HG03135 (cell line): ENCODE data around the gene ZNF835.
"Not testable (repeated sequence)": the region's sequence is repeated elsewhere in the genome, so short reads cannot be mapped to it uniquely, and the experiment has no call there.

Experiments used
- ATAC-seq: cut with Tn5 transposase; IDR thresholded peaks from one replicate; pipeline ENCODE4 v1.9.1; 2021; ENCODE audit warnings: mild to moderate bottlenecking, moderate library complexity; ENCODE audit not compliant: unreplicated experiment

Gene ZNF835

GRCh38 chr19:56671613-56671994 lies at the start of gene ZNF835:
Gene ZNF835, minus strand, starts transcription at chr19:56671757. Its CDS starts 6,559 bp downstream, at chr19:56665198.
- no peak for ATAC-seq

DNA sequence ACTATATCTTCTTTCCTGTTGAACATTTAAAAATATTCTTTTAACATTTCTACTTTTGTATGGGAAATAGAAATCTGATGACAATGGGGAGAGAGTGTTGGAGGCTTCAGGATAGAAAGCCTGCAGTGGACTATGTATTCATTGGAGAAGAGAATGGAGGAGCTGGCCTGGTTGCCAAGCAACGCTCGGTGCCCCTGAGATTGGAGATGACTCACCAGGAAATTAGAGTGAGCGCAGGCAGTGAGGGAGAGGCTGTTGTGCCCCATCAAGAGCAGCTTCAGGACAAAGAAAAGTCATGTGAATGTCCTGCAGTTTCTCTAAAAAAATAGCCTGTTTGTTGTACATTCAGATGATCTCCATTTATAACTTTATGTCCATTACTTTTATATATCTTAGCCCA lies 48.7 kb upstream of the ZNF835 start:
- no peak for ATAC-seq

- ATAC-seq = no peak
These were observed 46.7 kb upstream of the ZNF835 start for GRCh38 chr19:56718231-56718630.

- no peak for ATAC-seq
These were observed 41.2 kb upstream of the ZNF835 start for GRCh38 chr19:56712611-56713276.

- no peak for ATAC-seq
These were observed 38.9 kb upstream of the ZNF835 start for GRCh38 chr19:56710437-56710836.

GRCh38 chr19:56707821-56708220 lies 36.3 kb upstream of the ZNF835 start:
- no peak for ATAC-seq

DNA sequence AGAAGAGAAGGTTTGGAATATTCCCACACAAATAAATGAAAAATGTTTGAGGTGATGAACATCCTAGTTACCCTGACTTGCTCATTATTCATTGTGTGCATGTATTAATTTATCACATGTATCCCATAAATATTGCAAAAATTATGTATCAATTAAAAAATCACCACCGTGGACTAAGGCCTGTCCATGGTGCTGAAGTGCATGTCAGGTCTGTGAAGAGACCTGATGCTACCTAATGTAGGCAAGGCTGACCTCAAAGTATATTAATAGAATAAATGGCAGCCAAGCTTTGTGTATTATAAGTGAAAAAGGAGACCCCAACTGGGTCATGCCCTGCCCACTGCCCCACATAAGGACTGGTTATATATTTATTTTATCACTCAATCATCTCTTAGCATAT lies 34.4 kb upstream of the ZNF835 start:
- ATAC-seq = no peak

DNA sequence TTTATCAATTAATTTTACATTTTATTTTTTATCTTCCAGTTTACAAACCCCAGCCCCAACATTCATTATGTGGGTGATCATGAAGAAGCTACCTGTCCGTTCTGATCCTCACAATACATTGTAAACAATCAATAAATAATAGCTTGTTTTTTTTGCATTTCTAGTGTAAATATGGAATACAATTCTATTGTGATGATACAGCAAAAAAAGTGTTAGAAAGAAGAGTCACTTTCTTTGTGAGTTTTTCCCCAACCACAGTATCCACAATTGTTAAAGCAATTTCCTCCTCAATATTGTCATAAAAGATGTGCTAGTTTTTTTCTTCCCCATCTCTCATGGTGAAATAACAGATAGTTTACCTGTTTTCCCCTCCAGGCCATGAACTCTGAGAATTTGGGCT lies 30.3 kb upstream of the ZNF835 start:
- ATAC-seq = no peak

GRCh38 chr19:56699552-56699951 lies 28.0 kb upstream of the ZNF835 start:
- ATAC-seq = no peak

DNA sequence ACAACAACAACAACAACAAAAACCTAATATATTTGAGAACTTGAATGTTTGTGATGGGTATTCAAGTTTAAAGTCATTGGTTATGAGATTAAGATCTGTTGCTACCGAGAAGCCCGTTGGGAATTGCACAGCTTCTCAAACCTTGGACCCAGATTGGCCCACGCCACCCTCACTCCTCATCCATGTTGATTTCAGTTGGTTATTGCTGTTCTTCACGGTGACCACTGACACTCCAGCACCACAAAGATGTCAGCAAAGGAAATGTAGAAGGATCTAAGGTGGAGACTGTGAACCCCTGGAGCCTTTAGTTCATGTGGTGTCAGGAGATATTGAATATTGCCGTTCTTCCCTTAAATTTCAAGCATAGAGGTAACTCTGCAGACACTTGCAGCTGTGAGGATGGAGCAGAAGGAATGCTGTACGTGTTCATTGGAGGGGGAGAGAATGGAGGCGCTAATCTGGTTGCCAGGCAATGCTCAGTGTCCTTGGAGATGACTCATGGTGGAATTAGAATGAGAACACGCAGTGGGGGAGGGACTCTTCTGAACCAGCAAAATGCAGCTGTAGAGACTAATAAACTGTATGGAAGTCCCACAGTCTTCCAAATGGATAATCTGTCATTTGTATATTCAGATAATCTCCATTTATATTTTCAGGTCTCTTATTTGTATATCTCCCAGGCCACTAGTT lies 20.8 kb upstream of the ZNF835 start:
- no peak for ATAC-seq

DNA sequence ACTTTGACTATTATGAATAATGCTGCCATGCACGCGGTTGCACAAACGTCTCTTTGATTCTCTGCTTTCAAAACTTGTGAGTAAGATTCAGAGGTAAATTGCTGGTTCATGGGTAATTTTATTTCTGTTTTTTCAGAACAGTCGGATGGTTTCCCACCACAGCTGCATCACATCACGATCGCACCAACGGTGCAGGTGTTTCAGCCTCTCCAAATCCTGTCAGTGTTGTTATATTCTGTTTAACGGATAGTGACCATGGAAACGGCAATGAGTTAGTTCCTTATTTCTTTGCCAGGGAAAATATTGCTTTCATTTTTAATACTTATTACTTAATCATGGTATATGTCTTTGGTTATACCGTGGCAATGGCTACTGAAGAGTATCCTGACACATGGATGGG lies 19.1 kb upstream of the ZNF835 start:
- no peak for ATAC-seq

GRCh38 chr19:56689198-56689597 lies 17.6 kb upstream of the ZNF835 start:
- ATAC-seq = no peak

GRCh38 chr19:56687031-56687430 lies 15.5 kb upstream of the ZNF835 start:
- no peak for ATAC-seq

DNA sequence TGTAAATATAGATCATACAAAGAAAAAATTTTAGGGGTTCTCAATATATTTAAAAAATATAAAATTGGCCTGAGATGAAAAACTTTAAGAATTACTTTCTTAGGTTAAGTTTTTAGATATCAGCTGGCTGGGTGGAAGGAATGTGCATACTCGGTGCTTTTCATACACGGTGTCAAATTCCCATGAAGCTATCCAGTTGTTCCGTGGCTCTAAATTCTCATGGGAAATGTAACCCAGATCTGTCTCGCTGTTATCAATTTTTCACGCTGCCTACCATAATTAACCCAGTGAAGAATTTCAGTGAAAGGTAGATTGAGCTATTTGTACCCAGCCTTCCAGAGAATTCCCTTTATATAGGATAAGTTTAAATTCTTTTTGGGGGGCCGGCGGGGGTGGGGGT lies 11.6 kb upstream of the ZNF835 start:
- ATAC-seq = no peak

DNA sequence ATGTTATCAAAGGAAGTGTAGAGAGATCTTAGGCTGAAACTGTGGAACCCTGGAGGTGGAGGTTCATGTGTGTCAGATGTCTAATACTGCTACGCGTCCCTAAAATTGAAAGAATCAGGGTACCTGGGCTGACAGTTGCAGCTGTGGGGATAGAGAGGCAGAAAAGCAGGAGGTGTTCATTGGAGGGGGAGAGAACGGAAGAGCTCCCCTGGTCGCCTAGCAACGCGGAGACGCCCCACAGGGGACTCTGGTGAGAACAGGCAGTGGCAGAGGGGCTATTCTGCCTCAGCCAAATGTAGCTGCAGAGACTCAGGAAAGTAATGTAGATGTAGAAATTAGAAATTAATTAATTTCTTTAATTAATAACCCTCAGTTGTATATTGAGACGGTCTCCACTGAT lies 10.1 kb upstream of the ZNF835 start:
- ATAC-seq = no peak

DNA sequence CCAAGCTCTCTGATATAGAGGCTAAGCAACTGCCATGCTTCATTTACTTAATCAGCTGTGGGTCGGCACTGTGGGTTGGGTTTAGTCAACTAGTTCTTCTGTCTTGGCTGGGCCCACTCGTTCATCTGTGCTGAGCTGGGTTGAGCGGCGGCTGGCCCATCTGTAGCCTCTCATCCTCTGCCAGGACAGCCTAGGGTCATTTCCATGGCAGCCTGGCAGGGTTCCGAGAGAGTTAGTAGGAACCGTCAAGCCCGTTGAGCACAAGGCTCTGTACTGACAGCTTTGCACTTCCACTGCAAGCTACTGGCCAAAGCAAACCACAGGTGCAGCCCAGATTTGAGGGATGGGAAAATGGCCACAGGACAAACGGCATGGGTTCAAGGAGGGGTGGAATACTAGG lies 6.6 kb upstream of the ZNF835 start:
- no peak for ATAC-seq

GRCh38 chr19:56672610-56673009 lies 1.1 kb upstream of the ZNF835 start:
- ATAC-seq = not testable (repeated sequence)

DNA sequence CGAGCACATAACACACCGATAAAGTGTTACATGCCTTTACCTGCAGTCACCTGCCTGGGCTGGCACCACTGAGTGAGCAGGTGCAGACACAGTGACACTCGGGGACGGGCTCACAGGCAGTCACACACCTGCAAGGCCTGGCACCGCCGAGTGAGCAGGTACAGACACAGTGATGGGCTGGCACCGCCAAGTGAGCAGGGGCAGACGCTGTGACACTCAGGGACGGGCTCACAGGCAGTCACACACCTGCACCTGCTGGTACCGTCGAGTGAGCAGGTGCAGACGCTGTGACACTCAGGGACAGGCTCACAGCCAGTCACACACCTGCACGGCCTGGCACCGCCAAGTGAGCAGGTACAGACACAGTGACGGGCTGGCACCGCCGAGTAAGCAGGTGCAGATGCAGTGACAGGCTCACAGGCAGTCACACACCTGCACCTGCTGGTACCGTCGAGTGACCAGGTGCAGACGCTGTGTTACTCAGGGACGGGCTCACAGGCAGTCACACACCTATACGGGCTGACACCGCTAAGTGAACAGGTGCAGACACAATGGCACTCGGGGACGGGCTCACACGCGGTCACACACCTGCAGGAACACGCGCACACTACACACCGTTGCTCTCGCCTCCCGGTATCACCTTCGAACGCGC lies 470 bp downstream of the ZNF835 start:
- ATAC-seq = no peak

DNA sequence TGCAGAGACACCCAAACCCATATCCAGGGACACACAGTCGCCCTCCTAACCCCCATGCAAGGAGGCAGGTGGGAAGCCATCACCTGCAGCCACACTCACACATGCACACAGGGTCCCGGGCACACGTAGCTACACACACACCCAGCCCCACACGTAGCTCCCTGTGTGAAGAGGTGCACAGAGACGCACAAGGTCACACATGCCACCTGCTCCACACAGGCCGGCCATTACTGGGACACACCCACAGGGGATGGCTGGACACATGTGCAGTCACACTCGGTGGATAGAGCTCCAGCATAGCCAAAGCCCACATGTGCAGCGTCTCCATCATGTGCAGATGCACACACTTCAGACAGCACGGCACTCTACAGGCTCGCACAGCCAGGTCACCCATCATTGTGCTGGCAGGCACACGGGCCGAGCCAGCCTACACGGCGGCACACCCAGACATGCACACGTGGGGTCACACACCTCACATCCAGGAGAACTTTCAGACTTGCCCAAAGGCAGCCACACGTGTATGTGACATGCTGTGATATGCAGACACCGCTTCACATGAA lies 1.1 kb downstream of the ZNF835 start:
- no peak for ATAC-seq

GRCh38 chr19:56668676-56669075 lies 2.9 kb downstream of the ZNF835 start:
- ATAC-seq = no peak

DNA sequence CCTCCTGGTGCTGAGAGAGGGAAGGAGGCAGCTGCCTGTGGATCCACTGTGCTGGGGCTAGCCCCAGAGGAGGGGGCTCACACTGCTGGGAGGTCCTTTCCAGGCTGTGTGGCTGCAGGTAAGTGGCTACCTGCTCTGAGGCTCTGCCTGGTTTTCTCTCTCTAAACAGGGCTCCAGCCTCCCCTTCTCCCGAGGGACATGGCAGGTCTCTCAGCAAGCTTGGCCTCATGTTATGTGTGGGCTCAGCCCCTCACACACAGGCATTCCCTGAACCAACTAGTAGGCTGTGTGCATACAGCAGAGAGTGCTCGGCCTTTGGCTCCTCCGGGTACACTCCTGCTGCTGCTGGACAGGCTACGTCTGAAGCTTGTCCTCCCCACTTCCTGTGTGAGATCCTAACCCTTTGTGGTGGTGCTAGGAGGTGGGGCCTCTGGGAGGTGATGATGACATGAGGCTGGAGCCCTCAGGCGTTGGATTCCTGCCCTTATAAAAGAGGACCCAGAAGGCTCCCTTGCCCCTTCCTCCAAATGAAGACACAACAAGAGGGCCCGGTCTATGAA lies 4.2 kb downstream of the ZNF835 start:
- ATAC-seq = no peak

DNA sequence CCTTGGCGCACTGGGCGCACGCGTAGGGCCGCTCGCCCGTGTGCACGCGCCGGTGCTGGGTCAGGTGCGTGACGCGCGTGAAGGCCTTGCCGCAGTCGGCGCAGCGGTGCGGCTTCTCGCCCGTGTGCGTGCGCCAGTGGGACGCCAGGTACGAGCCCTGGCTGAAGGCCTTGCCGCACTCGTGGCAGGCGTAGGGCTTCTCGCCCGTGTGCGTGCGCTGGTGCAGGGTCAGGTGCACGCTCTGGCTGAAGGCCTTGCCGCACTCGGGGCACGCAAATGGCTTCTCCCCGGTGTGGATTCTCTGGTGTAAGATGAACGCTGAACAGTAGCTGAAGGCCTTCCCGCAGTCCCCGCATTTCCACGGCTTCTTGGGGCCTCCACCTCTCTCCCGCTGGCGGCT lies 7.0 kb downstream of the ZNF835 start:
- ATAC-seq = no peak
